Measurements from ENCODE around the gene ZBTB12. TPM values are rescaled to one million over a fixed set of nuclear protein-coding genes. Genes with fewer than 3 reads are reported as not detected.

Gene ZBTB12
- total and polyA plus RNA-seq, 2 of the 13 experiments (the other 11 are each of a cell fraction or from before 2014, with no cell fraction given): 4.8 to 6.0 TPM

DNA sequence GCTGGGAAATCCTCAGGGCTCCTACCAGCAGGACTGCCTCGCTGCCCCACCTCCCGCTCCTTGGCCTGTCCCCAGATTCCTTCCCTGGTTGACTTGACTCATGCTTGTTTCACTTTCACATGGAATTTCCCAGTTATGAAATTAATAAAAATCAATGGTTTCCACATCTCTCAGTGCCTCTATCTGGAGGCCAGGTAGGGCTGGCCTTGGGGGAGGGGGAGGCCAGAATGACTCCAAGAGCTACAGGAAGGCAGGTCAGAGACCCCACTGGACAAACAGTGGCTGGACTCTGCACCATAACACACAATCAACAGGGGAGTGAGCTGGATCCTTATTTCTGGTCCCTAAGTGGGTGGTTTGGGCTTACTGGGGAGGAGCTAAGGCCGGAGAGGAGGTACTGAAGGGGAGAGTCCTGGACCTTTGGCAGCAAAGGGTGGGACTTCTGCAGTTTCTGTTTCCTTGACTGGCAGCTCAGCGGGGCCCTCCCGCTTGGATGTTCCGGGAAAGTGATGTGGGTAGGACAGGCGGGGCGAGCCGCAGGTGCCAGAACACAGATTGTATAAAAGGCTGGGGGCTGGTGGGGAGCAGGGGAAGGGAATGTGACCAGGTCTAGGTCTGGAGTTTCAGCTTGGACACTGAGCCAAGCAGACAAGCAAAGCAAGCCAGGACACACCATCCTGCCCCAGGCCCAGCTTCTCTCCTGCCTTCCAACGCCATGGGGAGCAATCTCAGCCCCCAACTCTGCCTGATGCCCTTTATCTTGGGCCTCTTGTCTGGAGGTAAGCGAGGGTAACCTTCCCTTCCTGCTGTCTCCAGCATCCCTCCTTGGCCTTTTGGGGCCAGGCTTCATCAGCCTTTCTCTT lies 43.9 kb upstream of the ZBTB12 start, which contains the start of gene CFB (continued):
- TF ChIP-seq, protein P1, sequence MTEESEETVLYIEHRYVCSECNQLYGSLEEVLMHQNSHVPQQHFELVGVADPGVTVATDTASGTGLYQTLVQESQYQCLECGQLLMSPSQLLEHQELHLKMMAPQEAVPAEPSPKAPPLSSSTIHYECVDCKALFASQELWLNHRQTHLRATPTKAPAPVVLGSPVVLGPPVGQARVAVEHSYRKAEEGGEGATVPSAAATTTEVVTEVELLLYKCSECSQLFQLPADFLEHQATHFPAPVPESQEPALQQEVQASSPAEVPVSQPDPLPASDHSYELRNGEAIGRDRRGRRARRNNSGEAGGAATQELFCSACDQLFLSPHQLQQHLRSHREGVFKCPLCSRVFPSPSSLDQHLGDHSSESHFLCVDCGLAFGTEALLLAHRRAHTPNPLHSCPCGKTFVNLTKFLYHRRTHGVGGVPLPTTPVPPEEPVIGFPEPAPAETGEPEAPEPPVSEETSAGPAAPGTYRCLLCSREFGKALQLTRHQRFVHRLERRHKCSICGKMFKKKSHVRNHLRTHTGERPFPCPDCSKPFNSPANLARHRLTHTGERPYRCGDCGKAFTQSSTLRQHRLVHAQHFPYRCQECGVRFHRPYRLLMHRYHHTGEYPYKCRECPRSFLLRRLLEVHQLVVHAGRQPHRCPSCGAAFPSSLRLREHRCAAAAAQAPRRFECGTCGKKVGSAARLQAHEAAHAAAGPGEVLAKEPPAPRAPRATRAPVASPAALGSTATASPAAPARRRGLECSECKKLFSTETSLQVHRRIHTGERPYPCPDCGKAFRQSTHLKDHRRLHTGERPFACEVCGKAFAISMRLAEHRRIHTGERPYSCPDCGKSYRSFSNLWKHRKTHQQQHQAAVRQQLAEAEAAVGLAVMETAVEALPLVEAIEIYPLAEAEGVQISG (CRISPR knock-in tag; IDR thresholded peaks at IDR 0.05): peak; percentile 73
- TF ChIP-seq BRCA1 (CRISPR knock-in tag; IDR thresholded peaks at IDR 0.05) (0 out of 2 replicates have a peak, but pooled peaks have one; percentile 33), ZMAT3 (CRISPR knock-in tag; conservative IDR thresholded peaks at IDR 0.05) (0 out of 2 replicates have a peak, but pooled peaks have one; percentile 79), CEBPG (CRISPR knock-in tag; IDR thresholded peaks at IDR 0.05) (peak; percentile 76), ZNF101 (CRISPR knock-in tag; IDR thresholded peaks at IDR 0.05; ENCODE audit: borderline replicate concordance, low read depth) (peak; percentile 91; the same call in 1 of the 2 replicates), MTF2 (CRISPR knock-in tag; IDR thresholded peaks at IDR 0.05; ENCODE audit: borderline replicate concordance) (peak; percentile 48; the same call in 1 of the 2 replicates), ELF3 (CRISPR knock-in tag; IDR thresholded peaks at IDR 0.05) (peak; percentile 92; the same call in 1 of the 2 replicates), POLR2AphosphoS2 (IDR thresholded peaks at IDR 0.05; ENCODE audit: low read depth, low read length) (peak; percentile 32; the same call in 1 of the 2 replicates), SRSF4 (IDR thresholded peaks at IDR 0.05; ENCODE audit: low read depth, low read length, poor library complexity, severe bottlenecking) (no peak), ZIK1 (CRISPR knock-in tag; IDR thresholded peaks at IDR 0.05; ENCODE audit: borderline replicate concordance, low read depth) (no peak; the same call in 1 of the 2 replicates), RORA (CRISPR knock-in tag; IDR thresholded peaks at IDR 0.05) (no peak), HIVEP1 (CRISPR knock-in tag; IDR thresholded peaks at IDR 0.05) (peak; percentile 63), ZFX (CRISPR knock-in tag; IDR thresholded peaks at IDR 0.05; ENCODE audit: low read depth) (peak; percentile 84), ZNF292 (CRISPR knock-in tag; IDR thresholded peaks at IDR 0.05; ENCODE audit: borderline replicate concordance, low read depth) (no peak), GATA4 (IDR thresholded peaks at IDR 0.05; ENCODE audit: borderline replicate concordance, low read depth) (no peak; the same call in 1 of the 2 replicates)
- TF ChIP-seq, protein P2, sequence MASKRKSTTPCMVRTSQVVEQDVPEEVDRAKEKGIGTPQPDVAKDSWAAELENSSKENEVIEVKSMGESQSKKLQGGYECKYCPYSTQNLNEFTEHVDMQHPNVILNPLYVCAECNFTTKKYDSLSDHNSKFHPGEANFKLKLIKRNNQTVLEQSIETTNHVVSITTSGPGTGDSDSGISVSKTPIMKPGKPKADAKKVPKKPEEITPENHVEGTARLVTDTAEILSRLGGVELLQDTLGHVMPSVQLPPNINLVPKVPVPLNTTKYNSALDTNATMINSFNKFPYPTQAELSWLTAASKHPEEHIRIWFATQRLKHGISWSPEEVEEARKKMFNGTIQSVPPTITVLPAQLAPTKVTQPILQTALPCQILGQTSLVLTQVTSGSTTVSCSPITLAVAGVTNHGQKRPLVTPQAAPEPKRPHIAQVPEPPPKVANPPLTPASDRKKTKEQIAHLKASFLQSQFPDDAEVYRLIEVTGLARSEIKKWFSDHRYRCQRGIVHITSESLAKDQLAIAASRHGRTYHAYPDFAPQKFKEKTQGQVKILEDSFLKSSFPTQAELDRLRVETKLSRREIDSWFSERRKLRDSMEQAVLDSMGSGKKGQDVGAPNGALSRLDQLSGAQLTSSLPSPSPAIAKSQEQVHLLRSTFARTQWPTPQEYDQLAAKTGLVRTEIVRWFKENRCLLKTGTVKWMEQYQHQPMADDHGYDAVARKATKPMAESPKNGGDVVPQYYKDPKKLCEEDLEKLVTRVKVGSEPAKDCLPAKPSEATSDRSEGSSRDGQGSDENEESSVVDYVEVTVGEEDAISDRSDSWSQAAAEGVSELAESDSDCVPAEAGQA (IDR thresholded peaks at IDR 0.05; ENCODE audit: low read depth): peak; percentile 15; the same call in 1 of the 2 replicates
- TF ChIP-seq, protein P2 (CRISPR knock-in tag; IDR thresholded peaks at IDR 0.05; ENCODE audit: borderline replicate concordance): no peak
- TF ChIP-seq, protein P3, sequence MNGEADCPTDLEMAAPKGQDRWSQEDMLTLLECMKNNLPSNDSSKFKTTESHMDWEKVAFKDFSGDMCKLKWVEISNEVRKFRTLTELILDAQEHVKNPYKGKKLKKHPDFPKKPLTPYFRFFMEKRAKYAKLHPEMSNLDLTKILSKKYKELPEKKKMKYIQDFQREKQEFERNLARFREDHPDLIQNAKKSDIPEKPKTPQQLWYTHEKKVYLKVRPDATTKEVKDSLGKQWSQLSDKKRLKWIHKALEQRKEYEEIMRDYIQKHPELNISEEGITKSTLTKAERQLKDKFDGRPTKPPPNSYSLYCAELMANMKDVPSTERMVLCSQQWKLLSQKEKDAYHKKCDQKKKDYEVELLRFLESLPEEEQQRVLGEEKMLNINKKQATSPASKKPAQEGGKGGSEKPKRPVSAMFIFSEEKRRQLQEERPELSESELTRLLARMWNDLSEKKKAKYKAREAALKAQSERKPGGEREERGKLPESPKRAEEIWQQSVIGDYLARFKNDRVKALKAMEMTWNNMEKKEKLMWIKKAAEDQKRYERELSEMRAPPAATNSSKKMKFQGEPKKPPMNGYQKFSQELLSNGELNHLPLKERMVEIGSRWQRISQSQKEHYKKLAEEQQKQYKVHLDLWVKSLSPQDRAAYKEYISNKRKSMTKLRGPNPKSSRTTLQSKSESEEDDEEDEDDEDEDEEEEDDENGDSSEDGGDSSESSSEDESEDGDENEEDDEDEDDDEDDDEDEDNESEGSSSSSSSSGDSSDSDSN (CRISPR knock-in tag; IDR thresholded peaks at IDR 0.05): peak; percentile 77

Data from HepG2 (cell line).